ENCODE data around the gene HOXC5.

DNA sequence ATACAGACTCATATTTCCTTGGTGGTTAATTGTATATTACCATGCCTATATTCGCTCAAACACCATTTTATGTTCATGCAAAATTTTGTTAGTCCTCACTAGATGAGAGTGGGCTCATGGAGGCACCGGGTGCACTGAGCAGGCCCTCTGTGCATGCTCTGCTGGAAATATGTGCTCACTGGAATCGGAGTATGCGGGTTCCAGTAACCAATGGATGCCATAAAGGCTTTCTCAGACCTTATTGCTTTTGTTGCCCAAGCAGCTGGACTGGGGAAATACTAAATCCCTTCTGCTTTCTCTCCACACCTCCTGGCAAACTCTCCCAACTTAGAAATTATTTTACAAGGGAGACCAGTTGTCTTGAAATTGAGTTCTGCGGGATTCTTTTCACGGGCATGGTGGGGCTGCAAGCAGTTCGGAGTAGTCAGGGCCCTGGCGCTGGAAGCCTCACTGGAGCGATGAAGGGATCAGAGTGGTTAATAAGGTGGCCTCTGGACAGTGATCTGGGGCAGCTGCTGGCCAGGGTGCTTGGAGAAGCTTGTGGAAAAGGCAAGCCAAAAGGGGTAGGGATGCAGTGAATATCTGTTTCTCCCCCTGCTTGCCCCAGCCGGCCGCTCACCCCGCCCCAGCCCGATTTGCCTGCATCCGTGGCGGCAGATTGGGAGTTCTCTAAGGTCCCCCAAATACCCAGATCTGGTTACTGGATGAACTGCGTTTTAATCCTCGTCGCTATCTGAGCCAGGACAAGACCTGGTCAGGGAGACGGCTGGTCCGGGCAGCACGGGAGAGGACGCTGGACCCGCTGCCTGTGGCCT lies 12.1 kb upstream of the HOXC5 start:
- TF ChIP-seq POLR2AphosphoS5 (IDR thresholded peaks at IDR 0.05; ENCODE audit: low read depth, low read length) = no peak
- TF ChIP-seq, protein P1, sequence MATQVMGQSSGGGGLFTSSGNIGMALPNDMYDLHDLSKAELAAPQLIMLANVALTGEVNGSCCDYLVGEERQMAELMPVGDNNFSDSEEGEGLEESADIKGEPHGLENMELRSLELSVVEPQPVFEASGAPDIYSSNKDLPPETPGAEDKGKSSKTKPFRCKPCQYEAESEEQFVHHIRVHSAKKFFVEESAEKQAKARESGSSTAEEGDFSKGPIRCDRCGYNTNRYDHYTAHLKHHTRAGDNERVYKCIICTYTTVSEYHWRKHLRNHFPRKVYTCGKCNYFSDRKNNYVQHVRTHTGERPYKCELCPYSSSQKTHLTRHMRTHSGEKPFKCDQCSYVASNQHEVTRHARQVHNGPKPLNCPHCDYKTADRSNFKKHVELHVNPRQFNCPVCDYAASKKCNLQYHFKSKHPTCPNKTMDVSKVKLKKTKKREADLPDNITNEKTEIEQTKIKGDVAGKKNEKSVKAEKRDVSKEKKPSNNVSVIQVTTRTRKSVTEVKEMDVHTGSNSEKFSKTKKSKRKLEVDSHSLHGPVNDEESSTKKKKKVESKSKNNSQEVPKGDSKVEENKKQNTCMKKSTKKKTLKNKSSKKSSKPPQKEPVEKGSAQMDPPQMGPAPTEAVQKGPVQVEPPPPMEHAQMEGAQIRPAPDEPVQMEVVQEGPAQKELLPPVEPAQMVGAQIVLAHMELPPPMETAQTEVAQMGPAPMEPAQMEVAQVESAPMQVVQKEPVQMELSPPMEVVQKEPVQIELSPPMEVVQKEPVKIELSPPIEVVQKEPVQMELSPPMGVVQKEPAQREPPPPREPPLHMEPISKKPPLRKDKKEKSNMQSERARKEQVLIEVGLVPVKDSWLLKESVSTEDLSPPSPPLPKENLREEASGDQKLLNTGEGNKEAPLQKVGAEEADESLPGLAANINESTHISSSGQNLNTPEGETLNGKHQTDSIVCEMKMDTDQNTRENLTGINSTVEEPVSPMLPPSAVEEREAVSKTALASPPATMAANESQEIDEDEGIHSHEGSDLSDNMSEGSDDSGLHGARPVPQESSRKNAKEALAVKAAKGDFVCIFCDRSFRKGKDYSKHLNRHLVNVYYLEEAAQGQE (IDR thresholded peaks at IDR 0.05; ENCODE audit: insufficient read depth in 1 of 2, low read depth in 2 of 2, low read length in 2 of 2) = no peak
- no peak for TF ChIP-seq SIN3A (IDR thresholded peaks at IDR 0.05; ENCODE audit: borderline replicate concordance, insufficient read depth, low read length)
- TF ChIP-seq TAF1 (IDR thresholded peaks at IDR 0.05; ENCODE audit: borderline replicate concordance, insufficient read depth, low read length) = no peak
